Germinal center (tissue), 1 donor: ENCODE measurements around the gene MEGF10.
A peak's percentile ranks its signal among the peaks of the same experiment; 100 is the strongest.

Experiments used
- DNase-seq: peaks from one replicate; pipeline ENCODE4 v3.0.0; 2012; ENCODE audit warnings: mixed read lengths, low spot score

The MEGF10 gene

GRCh38 chr5:127440831-127441230, 150.2 kb downstream of the MEGF10 start:
- DNase-seq = no peak

DNA sequence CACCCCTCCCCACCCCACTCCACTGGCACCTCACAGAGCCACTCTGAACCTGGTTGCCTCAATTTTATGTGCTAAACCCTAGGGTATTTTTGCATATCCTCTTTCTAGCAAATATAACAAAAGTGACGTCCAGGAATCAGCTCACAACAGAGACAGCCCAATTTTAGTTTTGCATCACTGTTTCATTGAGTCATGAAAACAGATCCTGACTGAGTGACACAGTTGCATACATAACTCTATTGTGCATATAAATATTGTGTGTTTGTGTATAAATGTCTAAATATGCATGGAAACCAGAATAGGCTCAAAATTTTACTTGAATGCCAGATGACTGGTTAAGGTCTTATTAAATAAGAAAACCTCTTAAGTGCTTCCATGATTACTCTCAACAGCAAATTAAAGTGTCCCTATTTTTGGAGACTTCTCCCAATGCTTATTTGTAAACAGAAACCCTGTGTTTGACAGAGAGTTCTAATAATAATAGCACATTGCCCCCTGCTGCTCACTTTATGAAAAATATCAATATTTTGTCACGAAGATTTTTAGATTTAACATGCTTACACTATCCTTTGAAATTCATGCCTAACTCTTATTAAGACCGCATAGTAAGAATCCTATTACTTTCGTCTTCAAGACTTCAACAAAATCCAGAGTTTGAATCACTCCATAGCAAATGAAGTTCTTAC, 151.3 kb downstream of the MEGF10 start:
- DNase-seq = no peak

DNA sequence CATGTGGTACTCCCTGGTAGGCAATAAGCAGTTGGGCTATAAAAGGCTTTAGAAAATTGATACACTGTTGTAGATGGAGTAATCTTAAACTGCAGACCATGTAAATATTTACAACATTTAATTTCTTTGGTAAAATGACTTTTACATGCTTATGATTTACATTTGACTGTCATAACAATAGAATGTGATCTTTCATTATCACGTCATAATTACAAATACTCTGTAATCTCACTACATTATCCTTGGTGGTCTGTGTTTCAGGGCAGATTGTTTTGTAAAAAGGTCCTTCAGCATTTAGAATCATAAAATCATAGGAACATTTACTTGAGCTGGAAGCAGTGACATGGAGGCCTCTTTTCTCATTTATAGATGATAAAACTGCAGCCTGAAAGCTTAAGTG, 153.6 kb downstream of the MEGF10 start:
- DNase-seq = no peak

DNA sequence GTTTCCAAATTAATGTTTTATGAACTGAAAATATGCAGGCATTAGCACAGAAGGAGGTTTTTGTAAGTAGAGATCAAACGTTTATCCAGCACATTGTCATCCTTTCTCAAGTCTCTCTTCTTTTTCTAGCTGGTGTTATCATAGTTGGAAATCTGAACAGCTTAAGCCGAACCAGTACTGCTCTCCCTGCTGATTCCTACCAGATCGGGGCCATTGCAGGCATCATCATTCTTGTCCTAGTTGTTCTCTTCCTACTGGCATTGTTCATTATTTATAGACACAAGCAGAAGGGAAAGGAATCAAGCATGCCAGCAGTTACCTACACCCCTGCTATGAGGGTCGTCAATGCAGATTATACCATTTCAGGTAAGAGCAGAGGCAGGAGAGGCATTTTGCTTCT, 154.7 kb downstream of the MEGF10 start:
- no peak for DNase-seq

- no peak for DNase-seq
These were observed 156.0 kb downstream of the MEGF10 start for GRCh38 chr5:127446626-127447025.

DNA sequence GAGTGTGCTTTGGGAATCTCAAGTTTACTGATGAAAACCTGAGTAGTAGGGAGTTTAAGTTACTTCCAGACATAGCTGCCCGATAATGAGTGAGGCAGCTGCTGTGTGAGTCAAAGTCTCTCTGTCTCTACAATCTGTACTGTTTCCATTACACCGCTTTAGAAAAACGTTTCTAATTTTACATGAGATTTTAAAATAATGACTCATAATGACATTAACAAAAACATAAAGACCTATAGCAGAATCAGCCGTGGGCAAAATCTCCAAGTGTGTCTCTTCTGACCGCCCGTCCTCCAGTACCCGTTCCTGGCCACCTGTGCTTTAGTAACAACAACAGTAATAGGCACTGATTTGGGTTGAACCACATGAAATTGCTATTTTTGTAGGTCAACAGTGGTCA, 157.2 kb downstream of the MEGF10 start:
- DNase-seq = no peak

DNA sequence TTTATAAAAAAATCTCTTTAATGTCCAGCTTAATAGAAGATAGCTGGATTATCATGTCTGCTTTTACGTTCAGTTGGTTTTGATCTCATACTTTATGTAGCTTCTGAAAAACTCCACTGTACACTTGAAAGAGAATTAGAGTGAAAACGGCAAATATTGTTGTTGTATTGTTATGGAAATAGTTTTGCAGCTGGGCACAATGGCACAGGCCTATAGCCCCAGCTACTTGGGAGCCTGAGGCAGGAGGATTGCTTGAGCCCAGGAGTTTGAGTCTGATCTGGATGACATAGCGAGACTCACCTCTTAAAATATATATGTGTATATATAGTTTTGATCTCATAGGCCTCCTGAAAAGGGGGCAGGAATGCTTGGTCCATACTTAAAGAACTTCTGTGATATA, 159.4 kb downstream of the MEGF10 start:
- no peak for DNase-seq

- no peak for DNase-seq
These were observed 160.5 kb downstream of the MEGF10 start for GRCh38 chr5:127451096-127451495.

DNA sequence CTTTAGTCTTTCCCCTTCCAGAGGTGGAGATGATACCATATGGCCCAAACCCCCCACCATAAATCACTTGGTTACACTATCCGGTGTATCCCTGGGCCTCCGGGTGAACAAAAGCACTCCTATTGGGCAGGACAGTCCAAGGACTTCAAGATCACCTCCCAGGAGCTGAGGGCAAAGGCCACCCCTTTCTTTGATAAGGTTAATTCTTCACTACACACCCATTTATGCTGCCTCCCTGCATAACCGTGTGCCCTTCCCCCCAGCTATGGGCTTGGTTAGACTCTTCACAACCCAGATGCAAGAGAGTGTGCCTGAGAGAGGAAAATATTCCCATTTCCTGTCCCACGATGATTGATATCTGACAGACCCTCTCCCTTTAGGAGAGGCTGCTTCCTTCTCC, 162.0 kb downstream of the MEGF10 start:
- no peak for DNase-seq

- DNase-seq = no peak
These were observed 180.6 kb downstream of the MEGF10 start for GRCh38 chr5:127471211-127471610.

DNA sequence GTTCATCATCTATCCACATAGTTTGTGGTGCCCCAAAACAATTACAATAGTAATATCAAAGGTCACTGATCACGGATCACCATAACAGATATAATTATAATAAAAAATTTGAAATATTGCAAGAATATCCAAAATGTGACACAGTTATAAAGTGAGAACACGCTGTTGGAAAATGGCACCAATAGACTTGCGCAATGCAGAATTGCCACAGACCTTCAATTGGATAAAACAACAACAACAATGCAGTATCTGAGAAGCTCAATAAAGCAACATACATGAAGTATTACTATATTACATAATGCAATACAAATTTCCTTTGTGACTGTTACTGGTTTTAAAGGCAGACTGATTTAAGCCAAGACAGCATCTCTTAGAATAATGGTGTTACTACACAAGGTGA, 182.1 kb downstream of the MEGF10 start:
- no peak for DNase-seq

GRCh38 chr5:127486471-127486870, 195.9 kb downstream of the MEGF10 start:
- DNase-seq = no peak

DNA sequence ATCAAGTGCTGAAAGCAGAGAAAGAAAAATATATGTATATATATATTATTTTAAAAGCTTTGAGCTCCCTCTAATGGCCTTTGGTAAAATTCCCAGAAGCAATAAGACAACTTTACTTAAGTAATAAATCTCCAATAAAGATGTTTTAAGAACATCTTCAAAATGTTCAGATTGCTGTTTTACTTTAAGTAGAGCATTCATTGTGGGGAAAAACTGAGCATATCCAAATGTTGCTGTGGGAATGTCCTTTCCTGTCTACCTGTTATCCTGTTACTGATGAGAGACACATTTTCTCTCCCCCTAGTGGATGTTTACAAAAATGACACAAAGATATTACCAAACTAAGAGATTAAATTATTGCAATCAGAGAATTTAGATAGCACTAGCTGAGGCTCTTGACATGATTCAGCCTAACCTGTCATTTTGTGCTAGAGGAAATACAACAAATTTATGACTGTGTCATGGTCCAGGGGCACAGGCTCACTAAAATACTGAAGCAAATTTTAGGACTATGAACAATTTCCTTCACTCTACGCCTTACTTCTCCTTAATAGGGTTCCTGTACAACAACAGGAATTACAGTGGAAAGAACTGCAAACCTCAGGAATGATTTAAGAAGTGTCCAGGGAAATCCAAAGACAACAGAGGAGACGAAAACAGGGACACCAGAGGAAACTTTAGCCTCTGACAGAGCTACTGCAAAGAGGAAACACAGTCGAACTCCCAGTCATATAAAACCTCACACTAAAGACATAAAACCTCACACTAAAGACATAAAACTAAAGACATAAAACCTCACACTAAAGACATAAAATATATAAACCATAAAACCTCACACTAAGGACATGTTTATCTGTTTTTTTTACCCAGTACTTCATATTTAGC, 202.5 kb downstream of the MEGF10 start:
- DNase-seq = peak; percentile 16

DNA sequence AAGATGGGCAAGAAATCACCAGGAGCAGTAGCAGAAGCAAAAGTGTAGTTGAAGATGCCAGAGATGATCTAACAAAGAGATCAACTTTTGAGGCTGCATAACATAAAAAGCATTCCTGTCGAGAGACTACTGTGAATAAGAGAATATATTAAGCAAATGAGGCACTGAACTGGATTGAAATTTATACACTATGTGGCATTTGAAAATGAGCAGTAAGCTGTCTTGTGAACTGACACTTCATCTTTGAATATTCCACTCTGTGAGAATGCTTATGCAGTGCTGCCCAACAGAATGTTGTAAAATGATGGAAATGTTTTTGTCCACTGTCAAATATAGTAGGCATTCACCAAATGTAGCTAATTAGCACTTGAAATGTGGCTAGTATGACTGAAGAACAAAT, 208.0 kb downstream of the MEGF10 start:
- DNase-seq = no peak

- DNase-seq = no peak
These were observed 215.3 kb downstream of the MEGF10 start for GRCh38 chr5:127505905-127506304.

GRCh38 chr5:127506616-127507015, 216.0 kb downstream of the MEGF10 start:
- DNase-seq = no peak

- no peak for DNase-seq
These were observed 218.2 kb downstream of the MEGF10 start for GRCh38 chr5:127508644-127509373.
